Measurements from ENCODE around the gene AOAH.

- no peak for TF ChIP-seq EZH2 (optimal IDR thresholded peaks at IDR 0.05; ENCODE audit: low read depth, low read length)
- no peak for TF ChIP-seq CTCF (IDR thresholded peaks at IDR 0.05; ENCODE audit: low read length)
- TF ChIP-seq EZH2phosphoT487 (IDR thresholded peaks at IDR 0.05; ENCODE audit: low read length): no peak
Observed at GRCh38 chr7:36568452-36568849, 155.8 kb downstream of the AOAH start.
